ENCODE results near the gene KIT.

DNA sequence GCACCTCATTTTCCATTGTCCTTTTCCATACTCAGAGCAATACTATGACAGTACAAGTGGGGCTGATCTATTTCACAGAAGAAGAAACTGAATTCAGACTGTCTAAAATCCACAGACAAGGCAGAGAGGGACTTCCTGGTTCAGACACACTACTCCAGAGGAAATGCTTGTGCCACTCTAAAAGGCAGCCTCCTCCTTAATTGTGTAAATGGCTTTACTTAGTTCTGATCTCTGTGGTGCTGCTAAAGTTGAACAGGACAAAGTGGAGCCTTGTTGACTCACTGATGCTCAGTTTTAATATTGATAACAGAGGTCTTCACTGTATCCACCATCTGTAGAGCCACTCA, 122.4 kb downstream of the KIT start:
- no peak for TF ChIP-seq POLR2A (IDR thresholded peaks at IDR 0.05; ENCODE audit: low read depth, low read length)
- TF ChIP-seq, protein P1, sequence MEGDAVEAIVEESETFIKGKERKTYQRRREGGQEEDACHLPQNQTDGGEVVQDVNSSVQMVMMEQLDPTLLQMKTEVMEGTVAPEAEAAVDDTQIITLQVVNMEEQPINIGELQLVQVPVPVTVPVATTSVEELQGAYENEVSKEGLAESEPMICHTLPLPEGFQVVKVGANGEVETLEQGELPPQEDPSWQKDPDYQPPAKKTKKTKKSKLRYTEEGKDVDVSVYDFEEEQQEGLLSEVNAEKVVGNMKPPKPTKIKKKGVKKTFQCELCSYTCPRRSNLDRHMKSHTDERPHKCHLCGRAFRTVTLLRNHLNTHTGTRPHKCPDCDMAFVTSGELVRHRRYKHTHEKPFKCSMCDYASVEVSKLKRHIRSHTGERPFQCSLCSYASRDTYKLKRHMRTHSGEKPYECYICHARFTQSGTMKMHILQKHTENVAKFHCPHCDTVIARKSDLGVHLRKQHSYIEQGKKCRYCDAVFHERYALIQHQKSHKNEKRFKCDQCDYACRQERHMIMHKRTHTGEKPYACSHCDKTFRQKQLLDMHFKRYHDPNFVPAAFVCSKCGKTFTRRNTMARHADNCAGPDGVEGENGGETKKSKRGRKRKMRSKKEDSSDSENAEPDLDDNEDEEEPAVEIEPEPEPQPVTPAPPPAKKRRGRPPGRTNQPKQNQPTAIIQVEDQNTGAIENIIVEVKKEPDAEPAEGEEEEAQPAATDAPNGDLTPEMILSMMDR (IDR thresholded peaks at IDR 0.05; ENCODE audit: extremely low read depth in 1 of 2, insufficient read depth in 1 of 2, low read depth in 1 of 2, low read length in 2 of 2): no peak
- no peak for TF ChIP-seq EZH2 (IDR thresholded peaks at IDR 0.05; ENCODE audit: borderline replicate concordance, low read depth, low read length, severe bottlenecking)
- TF ChIP-seq POLR2AphosphoS5 (IDR thresholded peaks at IDR 0.05; ENCODE audit: insufficient read depth, low read depth, low read length): no peak
- TF ChIP-seq JUN (IDR thresholded peaks at IDR 0.05; ENCODE audit: borderline replicate concordance, insufficient read depth, insufficient read length, low read depth): no peak
- TF ChIP-seq MYC (IDR thresholded peaks at IDR 0.05; ENCODE audit: low read depth, low read length): no peak
- TF ChIP-seq, protein P2, sequence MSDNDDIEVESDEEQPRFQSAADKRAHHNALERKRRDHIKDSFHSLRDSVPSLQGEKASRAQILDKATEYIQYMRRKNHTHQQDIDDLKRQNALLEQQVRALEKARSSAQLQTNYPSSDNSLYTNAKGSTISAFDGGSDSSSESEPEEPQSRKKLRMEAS (IDR thresholded peaks at IDR 0.05; ENCODE audit: insufficient read depth, insufficient read length): no peak
- no peak for TF ChIP-seq FOS (IDR thresholded peaks at IDR 0.05; ENCODE audit: borderline replicate concordance, insufficient read depth, low read length)
- TF ChIP-seq GATA2 (IDR thresholded peaks at IDR 0.05; ENCODE audit: insufficient read depth, insufficient read length, low read depth, low read length): no peak
